Neural cell (in vitro differentiated cells): ENCODE measurements around the gene CCDC30. TPM values are rescaled to one million over a fixed set of nuclear protein-coding genes. Genes with fewer than 3 reads are reported as not detected.

Source experiments
- H2AFZ ChIP-seq: fragments of 200-600, 300-800 bp; sonication (generic), shearing (Covaris generic); 2 replicates; pipeline ENCODE4 v1.6.0; 2014; ENCODE audit warnings: low read depth, mild to moderate bottlenecking, antibody characterized with exemption, low read length, moderate library complexity
- H3F3A ChIP-seq: fragments of 200-600 bp; shearing (Covaris generic); 2 replicates; pipeline ENCODE4 v1.6.1; 2016; ENCODE audit warnings: mild to moderate bottlenecking, moderate library complexity, mixed read lengths, antibody characterized with exemption, low read length; ENCODE audit not compliant: insufficient read depth, poor library complexity, severe bottlenecking
- H3K27ac ChIP-seq: fragments of 200-600, 300-800 bp; sonication (generic), shearing (Covaris generic); 2 replicates; pipeline ENCODE4 v1.5.1; 2014; ENCODE audit warnings: mild to moderate bottlenecking, low read length, moderate library complexity
- H3K27me3 ChIP-seq: fragments of 300-800, 200-600 bp; sonication (generic), shearing (Covaris generic); 2 replicates; pipeline ENCODE4 v1.6.0; 2014; ENCODE audit warnings: mild to moderate bottlenecking, low read depth, low read length, moderate library complexity; ENCODE audit not compliant: insufficient read depth
- H3K36me3 ChIP-seq: fragments of 300-800, 200-600 bp; sonication (generic), shearing (Covaris generic); 2 replicates; pipeline ENCODE4 v1.5.1; 2014; ENCODE audit warnings: mild to moderate bottlenecking, antibody characterized with exemption, low read length, moderate library complexity; ENCODE audit not compliant: insufficient read depth
- H3K4me2 ChIP-seq: fragments of 300-800, 200-600 bp; sonication (generic), shearing (Covaris generic); 2 replicates; pipeline ENCODE4 v1.6.0; 2014; ENCODE audit warnings: mild to moderate bottlenecking, low read length
- H3K4me3 ChIP-seq: fragments of 300-800, 200-600 bp; sonication (generic), shearing (Covaris generic); 2 replicates; pipeline ENCODE4 v1.5.1; 2014; ENCODE audit warnings: mild to moderate bottlenecking, low read length, moderate library complexity
- H3K79me2 ChIP-seq: fragments of 200-600 bp; shearing (Covaris generic); replicated peaks from 2 replicates; pipeline ENCODE4 v1.6.0; 2014; ENCODE audit warnings: mild to moderate bottlenecking, low read length, moderate library complexity; ENCODE audit not compliant: insufficient read depth
- H3K9ac ChIP-seq: fragments of 300-800, 200-600 bp; sonication (generic), shearing (Covaris generic); 2 replicates; pipeline ENCODE4 v1.6.1; 2016; ENCODE audit warnings: mild to moderate bottlenecking, low read length, mixed read lengths
- H3K9me2 ChIP-seq: fragments of 200-600 bp; shearing (Covaris generic); 2 replicates; pipeline ENCODE4 v1.6.1; 2016; ENCODE audit warnings: mild to moderate bottlenecking, low read length, mixed read lengths; ENCODE audit not compliant: insufficient read depth
- H3K9me3 ChIP-seq: fragments of 200-600, 300-800 bp; sonication (generic), shearing (Covaris generic); 2 replicates; pipeline ENCODE4 v1.6.1; 2016; ENCODE audit warnings: mild to moderate bottlenecking, mixed run types, low read length, moderate library complexity, mixed read lengths
- H4K20me1 ChIP-seq: fragments of 200-600 bp; shearing (Covaris generic); 2 replicates; pipeline ENCODE4 v1.6.1; 2016; ENCODE audit warnings: mild to moderate bottlenecking, mixed run types; ENCODE audit not compliant: insufficient read depth
- EP300 ChIP-seq: fragments of 450-650 bp; conservative IDR thresholded peaks from 2 replicates; pipeline ENCODE4 v1.6.1; 2014; ENCODE audit warnings: antibody characterized with exemption, mild to moderate bottlenecking, moderate library complexity; ENCODE audit not compliant: poor library complexity, severe bottlenecking
- EZH2 ChIP-seq: fragments of 200-600, 300-800 bp; shearing (Covaris generic), sonication (generic); IDR thresholded peaks from 2 replicates; pipeline ENCODE4 v1.6.1; 2014; ENCODE audit warnings: antibody characterized with exemption, low read length, borderline replicate concordance, mild to moderate bottlenecking; ENCODE audit not compliant: insufficient read depth, poor library complexity, severe bottlenecking
- MXI1 ChIP-seq: fragments of 450-650 bp; conservative IDR thresholded peaks from 2 replicates; pipeline ENCODE4 v1.6.1; 2014; ENCODE audit warnings: antibody characterized with exemption, mild to moderate bottlenecking; ENCODE audit not compliant: poor library complexity, severe bottlenecking
- POLR2AphosphoS5 ChIP-seq: IDR thresholded peaks from 2 replicates; pipeline ENCODE4 v1.6.1; 2012
- RAD21 ChIP-seq: fragments of 450-650 bp; conservative IDR thresholded peaks from 2 replicates; pipeline ENCODE4 v1.6.1; 2014; ENCODE audit warnings: antibody characterized with exemption, mild to moderate bottlenecking, moderate library complexity
- SMC3 ChIP-seq: fragments of 450-650 bp; conservative IDR thresholded peaks from 2 replicates; pipeline ENCODE4 v1.6.1; 2014; ENCODE audit warnings: antibody characterized with exemption, mild to moderate bottlenecking, moderate library complexity; ENCODE audit not compliant: poor library complexity
- TAF1 ChIP-seq: IDR thresholded peaks from 2 replicates; pipeline ENCODE4 v1.6.1; 2012; ENCODE audit warnings: low read depth
- polyA plus RNA-seq: library from polyadenylated mRNA; depleted of rRNA; stranded (reverse); fragments of >200 nt; gene quantifications from 2 replicates; pipeline ENCODE4 v1.2.3, GENCODE V29; 2014
- TF ChIP-seq, protein P1 (sequence below): fragments of 450-650 bp; IDR thresholded peaks from 2 replicates; pipeline ENCODE4 v1.5.1; 2014; ENCODE audit warnings: antibody characterized with exemption, mild to moderate bottlenecking, moderate library complexity; ENCODE audit not compliant: poor library complexity, severe bottlenecking
- TF ChIP-seq, protein P2 (sequence below): IDR thresholded peaks from 2 replicates; pipeline ENCODE4 v1.6.1; 2012; ENCODE audit warnings: borderline replicate concordance

The CCDC30 gene
- polyA plus RNA-seq, 1 donor from 2014 or later, result 13.2 TPM

DNA sequence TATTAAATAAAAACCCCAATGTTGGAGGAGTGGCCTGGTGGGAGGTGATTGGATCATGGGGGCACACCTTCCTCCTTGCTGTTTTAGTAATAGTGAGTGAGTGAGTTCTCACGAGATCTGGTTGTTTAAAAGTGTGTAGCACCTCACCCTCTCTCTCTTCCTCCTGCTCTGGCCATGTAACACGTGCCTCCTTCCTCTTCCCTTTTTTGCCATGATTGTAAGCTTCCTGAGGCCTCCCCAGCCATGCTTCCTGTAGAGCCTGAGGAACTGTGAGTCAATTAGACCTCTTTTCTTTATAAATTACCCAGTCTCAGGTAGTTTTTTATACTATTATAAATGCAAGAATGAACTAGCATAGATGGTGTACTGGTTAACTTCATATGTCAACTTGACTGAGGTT, 68.0 kb downstream of the CCDC30 start:
- TF ChIP-seq, protein P1, sequence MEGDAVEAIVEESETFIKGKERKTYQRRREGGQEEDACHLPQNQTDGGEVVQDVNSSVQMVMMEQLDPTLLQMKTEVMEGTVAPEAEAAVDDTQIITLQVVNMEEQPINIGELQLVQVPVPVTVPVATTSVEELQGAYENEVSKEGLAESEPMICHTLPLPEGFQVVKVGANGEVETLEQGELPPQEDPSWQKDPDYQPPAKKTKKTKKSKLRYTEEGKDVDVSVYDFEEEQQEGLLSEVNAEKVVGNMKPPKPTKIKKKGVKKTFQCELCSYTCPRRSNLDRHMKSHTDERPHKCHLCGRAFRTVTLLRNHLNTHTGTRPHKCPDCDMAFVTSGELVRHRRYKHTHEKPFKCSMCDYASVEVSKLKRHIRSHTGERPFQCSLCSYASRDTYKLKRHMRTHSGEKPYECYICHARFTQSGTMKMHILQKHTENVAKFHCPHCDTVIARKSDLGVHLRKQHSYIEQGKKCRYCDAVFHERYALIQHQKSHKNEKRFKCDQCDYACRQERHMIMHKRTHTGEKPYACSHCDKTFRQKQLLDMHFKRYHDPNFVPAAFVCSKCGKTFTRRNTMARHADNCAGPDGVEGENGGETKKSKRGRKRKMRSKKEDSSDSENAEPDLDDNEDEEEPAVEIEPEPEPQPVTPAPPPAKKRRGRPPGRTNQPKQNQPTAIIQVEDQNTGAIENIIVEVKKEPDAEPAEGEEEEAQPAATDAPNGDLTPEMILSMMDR, result no peak
- TF ChIP-seq MXI1 (no peak), TAF1 (no peak), SMC3 (no peak), EP300 (no peak), POLR2AphosphoS5 (no peak), RAD21 (no peak), EZH2 (no peak)
- TF ChIP-seq, protein P2, sequence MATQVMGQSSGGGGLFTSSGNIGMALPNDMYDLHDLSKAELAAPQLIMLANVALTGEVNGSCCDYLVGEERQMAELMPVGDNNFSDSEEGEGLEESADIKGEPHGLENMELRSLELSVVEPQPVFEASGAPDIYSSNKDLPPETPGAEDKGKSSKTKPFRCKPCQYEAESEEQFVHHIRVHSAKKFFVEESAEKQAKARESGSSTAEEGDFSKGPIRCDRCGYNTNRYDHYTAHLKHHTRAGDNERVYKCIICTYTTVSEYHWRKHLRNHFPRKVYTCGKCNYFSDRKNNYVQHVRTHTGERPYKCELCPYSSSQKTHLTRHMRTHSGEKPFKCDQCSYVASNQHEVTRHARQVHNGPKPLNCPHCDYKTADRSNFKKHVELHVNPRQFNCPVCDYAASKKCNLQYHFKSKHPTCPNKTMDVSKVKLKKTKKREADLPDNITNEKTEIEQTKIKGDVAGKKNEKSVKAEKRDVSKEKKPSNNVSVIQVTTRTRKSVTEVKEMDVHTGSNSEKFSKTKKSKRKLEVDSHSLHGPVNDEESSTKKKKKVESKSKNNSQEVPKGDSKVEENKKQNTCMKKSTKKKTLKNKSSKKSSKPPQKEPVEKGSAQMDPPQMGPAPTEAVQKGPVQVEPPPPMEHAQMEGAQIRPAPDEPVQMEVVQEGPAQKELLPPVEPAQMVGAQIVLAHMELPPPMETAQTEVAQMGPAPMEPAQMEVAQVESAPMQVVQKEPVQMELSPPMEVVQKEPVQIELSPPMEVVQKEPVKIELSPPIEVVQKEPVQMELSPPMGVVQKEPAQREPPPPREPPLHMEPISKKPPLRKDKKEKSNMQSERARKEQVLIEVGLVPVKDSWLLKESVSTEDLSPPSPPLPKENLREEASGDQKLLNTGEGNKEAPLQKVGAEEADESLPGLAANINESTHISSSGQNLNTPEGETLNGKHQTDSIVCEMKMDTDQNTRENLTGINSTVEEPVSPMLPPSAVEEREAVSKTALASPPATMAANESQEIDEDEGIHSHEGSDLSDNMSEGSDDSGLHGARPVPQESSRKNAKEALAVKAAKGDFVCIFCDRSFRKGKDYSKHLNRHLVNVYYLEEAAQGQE, result no peak
- H4K20me1 ChIP-seq, result no peaks in the 10 kb centered on the region
- no peaks in the 10 kb centered on the region for H3F3A ChIP-seq
- H3K27ac ChIP-seq, result no peak overlapping the region
- H3K36me3 ChIP-seq, result no peaks in the 10 kb centered on the region
- H2AFZ ChIP-seq, result no peak overlapping the region
- no peak overlapping the region for H3K4me3 ChIP-seq
- no peak overlapping the region for H3K9ac ChIP-seq
- H3K9me2 ChIP-seq, result no peaks in the 10 kb centered on the region
- H3K4me2 ChIP-seq, result no peak overlapping the region
- no peaks in the 10 kb centered on the region for H3K9me3 ChIP-seq
- H3K79me2 ChIP-seq, result no peaks in the 10 kb centered on the region
- H3K27me3 ChIP-seq, result no peaks in the 10 kb centered on the region

DNA sequence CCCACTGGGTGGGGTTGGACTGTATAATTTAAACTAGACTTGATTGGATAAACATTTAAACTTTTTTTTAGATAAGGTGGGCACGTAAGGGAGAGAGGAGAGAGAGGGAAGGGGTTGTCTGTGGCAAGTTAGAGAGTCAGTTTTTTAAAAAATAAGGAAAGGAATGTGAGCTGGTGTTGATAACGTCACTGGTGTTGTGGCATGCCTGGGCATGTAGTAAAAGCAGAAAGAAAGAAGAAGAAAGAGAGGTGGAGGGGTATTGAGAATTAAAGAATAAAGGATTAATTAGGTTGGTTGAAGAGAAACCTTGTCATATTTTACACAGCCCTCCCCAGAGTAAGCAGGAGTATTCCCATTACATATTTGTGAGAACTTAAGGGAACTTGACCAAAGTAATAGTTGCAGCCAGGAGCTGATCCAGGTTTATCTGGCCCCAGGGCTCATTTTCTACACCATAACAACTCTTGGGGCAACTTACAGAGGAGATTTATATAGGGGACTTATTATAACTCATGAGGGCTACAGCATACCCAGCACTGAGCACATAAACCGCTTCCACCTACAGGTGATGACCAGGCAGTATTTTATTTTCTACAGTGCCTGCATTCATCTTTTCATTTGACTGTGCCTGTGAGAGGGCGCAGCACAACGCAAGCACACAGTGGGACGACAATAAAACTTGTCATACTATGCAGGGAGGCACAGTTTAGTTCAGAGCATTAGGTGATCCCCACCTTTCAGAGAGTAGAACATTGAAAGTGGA, 70.2 kb downstream of the CCDC30 start:
- Histone ChIP-seq H3K4me2 (no peak overlapping the region), H3K36me3 (no peaks in the 10 kb centered on the region), H3K9me2 (no peaks in the 10 kb centered on the region), H2AFZ (no peak overlapping the region), H3K9ac (no peak overlapping the region), H3K4me3 (no peak overlapping the region), H3K27me3 (no peaks in the 10 kb centered on the region), H3K9me3 (no peaks in the 10 kb centered on the region), H3F3A (no peaks in the 10 kb centered on the region), H4K20me1 (no peaks in the 10 kb centered on the region), H3K79me2 (no peaks in the 10 kb centered on the region), H3K27ac (no peak overlapping the region)
- TF ChIP-seq POLR2AphosphoS5, result no peak
- no peak for TF ChIP-seq RAD21
- no peak for TF ChIP-seq TAF1
- TF ChIP-seq, protein P2, result no peak
- no peak for TF ChIP-seq MXI1
- TF ChIP-seq EP300, result no peak
- no peak for TF ChIP-seq EZH2
- TF ChIP-seq SMC3, result no peak
- TF ChIP-seq, protein P1, result no peak
